Measurements from ENCODE around the gene ITPRID1.

ITPRID1 gene

GRCh38 chr7:31705377-31705776, 191.5 kb downstream of the ITPRID1 start:
- DNase-seq = no peak

- DNase-seq = no peak
These were observed 193.2 kb downstream of the ITPRID1 start for GRCh38 chr7:31707089-31707488.
